Measurements from ENCODE around the gene AHCYL2.

DNA sequence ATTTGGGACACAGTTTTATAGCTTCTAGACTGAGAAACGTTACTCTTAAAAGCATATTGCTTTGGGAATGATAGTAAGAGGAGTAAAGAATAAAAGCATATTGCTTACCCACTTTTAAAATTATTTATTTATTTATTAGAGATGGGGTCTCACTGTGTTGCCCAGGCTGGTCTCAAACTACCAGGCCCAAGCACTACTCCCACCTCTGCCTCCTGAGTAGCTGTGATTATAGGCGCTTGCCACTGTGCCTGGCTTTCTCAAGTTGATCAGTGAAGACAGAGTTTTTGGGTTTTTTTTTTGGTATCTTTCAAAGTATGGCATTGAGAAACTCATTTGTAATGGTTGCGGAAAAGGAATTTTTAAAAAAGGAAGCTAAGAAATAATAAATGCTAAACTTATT lies 68.0 kb downstream of the AHCYL2 start:
- TF ChIP-seq CTCF (conservative IDR thresholded peaks at IDR 0.05; ENCODE audit: low read depth in 2 of 2) (no peak), POLR2AphosphoS5 (IDR thresholded peaks at IDR 0.05; ENCODE audit: low read depth) (no peak), CREB1 (CRISPR knock-in tag; IDR thresholded peaks at IDR 0.05; ENCODE audit: low read depth) (no peak), EZH2 (IDR thresholded peaks at IDR 0.05; ENCODE audit: low read depth, unreplicated experiment) (no peak), JUNB (IDR thresholded peaks at IDR 0.05; ENCODE audit: unreplicated experiment) (no peak), ZNF114 (CRISPR knock-in tag; IDR thresholded peaks at IDR 0.05) (no peak), STAT1 (IDR thresholded peaks at IDR 0.05; ENCODE audit: unreplicated experiment) (no peak), EZH2phosphoT487 (IDR thresholded peaks at IDR 0.05; ENCODE audit: unreplicated experiment) (no peak), NANOG (IDR thresholded peaks at IDR 0.05; ENCODE audit: borderline replicate concordance) (no peak)
- TF ChIP-seq, protein P1, sequence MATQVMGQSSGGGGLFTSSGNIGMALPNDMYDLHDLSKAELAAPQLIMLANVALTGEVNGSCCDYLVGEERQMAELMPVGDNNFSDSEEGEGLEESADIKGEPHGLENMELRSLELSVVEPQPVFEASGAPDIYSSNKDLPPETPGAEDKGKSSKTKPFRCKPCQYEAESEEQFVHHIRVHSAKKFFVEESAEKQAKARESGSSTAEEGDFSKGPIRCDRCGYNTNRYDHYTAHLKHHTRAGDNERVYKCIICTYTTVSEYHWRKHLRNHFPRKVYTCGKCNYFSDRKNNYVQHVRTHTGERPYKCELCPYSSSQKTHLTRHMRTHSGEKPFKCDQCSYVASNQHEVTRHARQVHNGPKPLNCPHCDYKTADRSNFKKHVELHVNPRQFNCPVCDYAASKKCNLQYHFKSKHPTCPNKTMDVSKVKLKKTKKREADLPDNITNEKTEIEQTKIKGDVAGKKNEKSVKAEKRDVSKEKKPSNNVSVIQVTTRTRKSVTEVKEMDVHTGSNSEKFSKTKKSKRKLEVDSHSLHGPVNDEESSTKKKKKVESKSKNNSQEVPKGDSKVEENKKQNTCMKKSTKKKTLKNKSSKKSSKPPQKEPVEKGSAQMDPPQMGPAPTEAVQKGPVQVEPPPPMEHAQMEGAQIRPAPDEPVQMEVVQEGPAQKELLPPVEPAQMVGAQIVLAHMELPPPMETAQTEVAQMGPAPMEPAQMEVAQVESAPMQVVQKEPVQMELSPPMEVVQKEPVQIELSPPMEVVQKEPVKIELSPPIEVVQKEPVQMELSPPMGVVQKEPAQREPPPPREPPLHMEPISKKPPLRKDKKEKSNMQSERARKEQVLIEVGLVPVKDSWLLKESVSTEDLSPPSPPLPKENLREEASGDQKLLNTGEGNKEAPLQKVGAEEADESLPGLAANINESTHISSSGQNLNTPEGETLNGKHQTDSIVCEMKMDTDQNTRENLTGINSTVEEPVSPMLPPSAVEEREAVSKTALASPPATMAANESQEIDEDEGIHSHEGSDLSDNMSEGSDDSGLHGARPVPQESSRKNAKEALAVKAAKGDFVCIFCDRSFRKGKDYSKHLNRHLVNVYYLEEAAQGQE (IDR thresholded peaks at IDR 0.05; ENCODE audit: unreplicated experiment), result no peak
- TF ChIP-seq, protein P2, sequence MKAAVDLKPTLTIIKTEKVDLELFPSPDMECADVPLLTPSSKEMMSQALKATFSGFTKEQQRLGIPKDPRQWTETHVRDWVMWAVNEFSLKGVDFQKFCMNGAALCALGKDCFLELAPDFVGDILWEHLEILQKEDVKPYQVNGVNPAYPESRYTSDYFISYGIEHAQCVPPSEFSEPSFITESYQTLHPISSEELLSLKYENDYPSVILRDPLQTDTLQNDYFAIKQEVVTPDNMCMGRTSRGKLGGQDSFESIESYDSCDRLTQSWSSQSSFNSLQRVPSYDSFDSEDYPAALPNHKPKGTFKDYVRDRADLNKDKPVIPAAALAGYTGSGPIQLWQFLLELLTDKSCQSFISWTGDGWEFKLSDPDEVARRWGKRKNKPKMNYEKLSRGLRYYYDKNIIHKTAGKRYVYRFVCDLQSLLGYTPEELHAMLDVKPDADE (IDR thresholded peaks at IDR 0.05), result no peak

Data from GM23338 (cell line).